HepG2 (cell line): ENCODE results near the gene PTPN2. TPM values are rescaled to one million over a fixed set of nuclear protein-coding genes. Genes with fewer than 3 reads are reported as not detected.
A peak's percentile ranks its signal among the peaks of the same experiment; 100 is the strongest.

Source experiments
- ATAC-seq: fragments of 200-7000 bp; cut with Tn5 transposase; 3 replicates; pipeline ENCODE4 v1.9.1; 2020; ENCODE audit warnings: mild to moderate bottlenecking, moderate library complexity
- Bru-seq: library from RNA; stranded (reverse); fragments of 400-500 nt; gene quantifications from one replicate; lab custom pipeline; 2021; lab: Mats Ljungman, UMichigan
- BruChase-seq, 2 experiments: library from RNA; stranded (reverse); fragments of 400-500 nt; gene quantifications; one replicate each; lab custom pipeline; 2021; lab: Mats Ljungman, UMichigan
- BruUV-seq: library from RNA; stranded (reverse); fragments of 400-500 nt; replicated peaks from 2 replicates; lab custom pipeline; 2021; lab: Mats Ljungman, UMichigan
- CTCF ChIA-PET: fragments of 300-600 bp; formaldehyde crosslinking; extraction: SDS; loops from one replicate; lab custom pipeline; 2021; ENCODE audit warnings: low total read pairs, inconsistent platforms, low intra/inter-chr PET ratio; lab: Yijun Ruan, JAX
- POLR2A ChIA-PET: fragments of 350-600 bp; sonication (Branson Sonifier 250); formaldehyde crosslinking; loops from one replicate; lab custom pipeline; 2020; ENCODE audit warnings: antibody characterized with exemption, inconsistent platforms; lab: Yijun Ruan, JAX
- DNase-seq: peaks from one replicate; pipeline ENCODE4 v3.0.0-alpha.2; 2015; ENCODE audit warnings: low spot score
- FAIRE-seq: peaks from 3 replicates; lab custom pipeline; 2011; peaks lifted over from hg19 to GRCh38; lab: Jason Lieb, UNC
- H2AFZ ChIP-seq: one replicate; pipeline ENCODE4 v1.6.1; 2011; ENCODE audit warnings: low read length, inconsistent platforms
- H3K27ac ChIP-seq: fragments of 300-600 bp; 3 replicates; pipeline ENCODE4 v1.8.0; 2011; ENCODE audit warnings: mixed run types, mild to moderate bottlenecking, mixed read lengths, low read length, inconsistent platforms; ENCODE audit not compliant: insufficient read depth; ENCODE audit errors: extremely low read length
- H3K27me3 ChIP-seq, 2 experiments: fragments of 200-600 bp in 1 of 2; 2 replicates in 1 of 2; 3 replicates in 1 of 2; pipeline versions ENCODE4 v1.6.0 to v1.8.0; 2011; ENCODE audit warnings: low read length in 2 of 2, mild to moderate bottlenecking in 2 of 2, moderate library complexity in 2 of 2, inconsistent platforms in 1 of 2; ENCODE audit not compliant: insufficient read depth in 2 of 2, control insufficient read depth in 1 of 2
- H3K36me3 ChIP-seq, 2 experiments: fragments of 200-600 bp in 1 of 2; replicated peaks in 1 of 2; 2 replicates in 1 of 2; 3 replicates in 1 of 2; pipeline versions ENCODE4 v1.5.1 to v1.8.0; 2011; ENCODE audit warnings: low read length in 2 of 2, inconsistent platforms in 1 of 2; ENCODE audit not compliant: insufficient read depth in 2 of 2, control insufficient read depth in 1 of 2
- H3K4me1 ChIP-seq: 2 replicates; pipeline ENCODE4 v1.5.1; 2012; ENCODE audit warnings: low read length, inconsistent platforms; ENCODE audit not compliant: insufficient read depth
- H3K4me2 ChIP-seq: 2 replicates; pipeline ENCODE4 v1.6.0; 2011; ENCODE audit warnings: low read depth, low read length, inconsistent platforms
- H3K4me3 ChIP-seq, 3 experiments: fragments of 200-600 bp in 1 of 3; sonication (generic), shearing (Covaris generic) in 1 of 3; replicated peaks in 1 of 3; 2 replicates each; pipeline ENCODE4 v1.5.1; 2011 to 2016; ENCODE audit warnings: low read length in 3 of 3, inconsistent platforms in 2 of 3, low read depth in 2 of 3, mild to moderate bottlenecking in 2 of 3, control low read depth in 1 of 3, mixed read lengths in 1 of 3; ENCODE audit not compliant: insufficient read depth in 1 of 3
- H3K79me2 ChIP-seq: one replicate; pipeline ENCODE4 v1.6.1; 2011; ENCODE audit warnings: low read length, inconsistent platforms; ENCODE audit not compliant: insufficient read depth
- H3K9ac ChIP-seq: 2 replicates; pipeline ENCODE4 v1.6.0; 2011; ENCODE audit warnings: mild to moderate bottlenecking, low read depth, low read length, inconsistent platforms; ENCODE audit not compliant: insufficient read depth
- H3K9me3 ChIP-seq: 2 replicates; pipeline ENCODE4 v1.5.1; 2012; ENCODE audit warnings: mild to moderate bottlenecking, low read length
- H4K20me1 ChIP-seq: 2 replicates; pipeline ENCODE4 v1.6.0; 2011; ENCODE audit warnings: inconsistent platforms, mild to moderate bottlenecking, low read length, moderate library complexity; ENCODE audit not compliant: insufficient read depth
- AHR ChIP-seq: IDR thresholded peaks from 2 replicates; pipeline ENCODE4 v1.6.1; 2018; ENCODE audit warnings: missing genetic modification reagents, missing compliant biosample characterization
- HOXA7 ChIP-seq: sonication (generic); formaldehyde crosslinking; IDR thresholded peaks from 2 replicates; pipeline ENCODE4 v1.8.1; 2022; ENCODE audit warnings: mild to moderate bottlenecking, missing genetic modification reagents, moderate library complexity
- JARID2 ChIP-seq: sonication (generic); formaldehyde crosslinking; IDR thresholded peaks from 2 replicates; pipeline ENCODE4 v1.8.1; 2023; ENCODE audit warnings: missing genetic modification reagents, inconsistent platforms; ENCODE audit not compliant: insufficient replicate concordance
- MATR3 ChIP-seq: sonication (generic); formaldehyde crosslinking; IDR thresholded peaks from 2 replicates; pipeline ENCODE4 v1.4.0; 2020; ENCODE audit warnings: missing genetic modification reagents
- MBD4 ChIP-seq: IDR thresholded peaks from 2 replicates; pipeline ENCODE4 v1.6.1; 2012; ENCODE audit warnings: low read length, inconsistent platforms, borderline replicate concordance
- MTA1 ChIP-seq: sonication (generic); formaldehyde crosslinking; IDR thresholded peaks from 2 replicates; pipeline ENCODE4 v1.4.0; 2020; ENCODE audit warnings: missing genetic modification reagents, mild to moderate bottlenecking, borderline replicate concordance
- NONO ChIP-seq, 2 experiments: fragments of 450-650 bp in 1 of 2; sonication (generic) in 1 of 2; formaldehyde crosslinking in 1 of 2; IDR thresholded peaks in 1 of 2; conservative IDR thresholded peaks in 1 of 2; 2 replicates each; pipeline versions ENCODE4 v1.6.1 to v1.8.0; 2017 to 2022; ENCODE audit warnings: mild to moderate bottlenecking in 1 of 2, missing genetic modification reagents in 1 of 2, moderate library complexity in 1 of 2
- PHB2 ChIP-seq: fragments of 450-650 bp; IDR thresholded peaks from 2 replicates; pipeline ENCODE4 v1.6.1; 2018; ENCODE audit not compliant: partially characterized antibody
- POLR2A ChIP-seq, 2 experiments: IDR thresholded peaks; 2 replicates each; pipeline ENCODE4 v1.6.1; 2011; ENCODE audit warnings: low read depth in 2 of 2, low read length in 2 of 2, mild to moderate bottlenecking in 1 of 2, moderate library complexity in 1 of 2; ENCODE audit not compliant: insufficient read depth in 1 of 2
- ZNF10 ChIP-seq: sonication (generic); formaldehyde crosslinking; IDR thresholded peaks from 2 replicates; pipeline ENCODE4 v1.4.0; 2020; ENCODE audit warnings: mild to moderate bottlenecking, low read depth, missing genetic modification reagents, borderline replicate concordance
- ZNF496 ChIP-seq: sonication (generic); formaldehyde crosslinking; IDR thresholded peaks from 2 replicates; pipeline ENCODE4 v1.8.1; 2023; ENCODE audit warnings: mild to moderate bottlenecking, moderate library complexity, missing genetic modification reagents; ENCODE audit not compliant: insufficient replicate concordance
- WGBS: methylation state at CpG from one replicate; pipeline ENCODE4 v1.1.6; 2017; ENCODE audit warnings: low lambda C conversion rate; 5-methylcytosine and 5-hydroxymethylcytosine counted together
- in situ Hi-C: cut with HindIII; loops from 2 replicates; pipeline ENCODE4 v1.10.0; 2017; ENCODE audit warnings: low pct_unique_long_range_greater_than_20kb; ENCODE audit not compliant: extremely low pct_ligation_motif_present
- intact Hi-C: fragments of 100-400 bp; cut with micrococcal nuclease; formaldehyde crosslinking; loops from one replicate; pipeline ENCODE4 v1.10.0; 2022; ENCODE audit not compliant: unreplicated experiment
- long read RNA-seq, 2 experiments: library from RNA in 1 of 2; library from polyadenylated mRNA in 1 of 2; stranded (forward) in 1 of 2; unstranded in 1 of 2; transcript quantifications; one replicate each; pipeline ENCODE4 v2.0.0, GENCODE V29; 2019 to 2022
- polyA minus RNA-seq, 3 experiments: library from RNA; depleted of rRNA, polyadenylated mRNA; stranded (reverse); fragments of >200 nt; gene quantifications; 2 replicates each; pipeline ENCODE4 v1.2.3, GENCODE V29; 2011; ENCODE audit warnings: low replicate concordance in 1 of 3
- polyA plus RNA-seq, 8 experiments: library from polyadenylated mRNA; depleted of rRNA in 3 of 8; stranded (reverse) in 7 of 8; unstranded in 1 of 8; fragments of >200 nt; fragmentation: Illumina TruSeq in 4 of 8; extraction: Trizol in 4 of 8; gene quantifications; 2 replicates each; pipeline versions ENCODE4 v1.2.1 to v1.2.3, GENCODE V29; 2011 to 2016; ENCODE audit warnings: low read depth in 4 of 8, missing spikeins in 1 of 8, mixed read lengths in 1 of 8; ENCODE audit not compliant: insufficient read depth in 1 of 8
- total RNA-seq, 5 experiments: library from RNA; depleted of rRNA; stranded (reverse); fragments of >200 nt; fragmentation: Illumina TruSeq; extraction: Trizol; gene quantifications; 2 replicates each; pipeline ENCODE4 v1.2.3, GENCODE V29; 2016; ENCODE audit warnings: low read depth in 1 of 5
- TF ChIP-seq, protein P1 (sequence below): sonication (generic); formaldehyde crosslinking; IDR thresholded peaks from 2 replicates; pipeline ENCODE4 v1.5.0; 2020; ENCODE audit warnings: missing genetic modification reagents
- TF ChIP-seq, protein P2 (sequence below): sonication (generic); formaldehyde crosslinking; conservative IDR thresholded peaks from 2 replicates; pipeline ENCODE4 v1.8.0; 2022; ENCODE audit warnings: mild to moderate bottlenecking, moderate library complexity, missing genetic modification reagents
- TF ChIP-seq, protein P3 (sequence below): IDR thresholded peaks from 2 replicates; pipeline ENCODE4 v1.6.1; 2016; ENCODE audit warnings: missing genetic modification reagents, missing compliant biosample characterization

Gene PTPN2
- total RNA-seq (2016; rRNA removed; fragmentation: Illumina TruSeq; extraction: Trizol) = 41.5 and 50.4 TPM in 2 replicates
- 49.3 and 52.6 TPM in 2 replicates for total RNA-seq (2016; cell fraction: cytosol; rRNA removed; fragmentation: Illumina TruSeq; extraction: Trizol; ENCODE audit: low read depth)
- 38.4 and 56.0 TPM in 2 replicates for total RNA-seq (2016; cell fraction: insoluble cytoplasmic fraction; rRNA removed; fragmentation: Illumina TruSeq; extraction: Trizol)
- total RNA-seq (2016; cell fraction: membrane; rRNA removed; fragmentation: Illumina TruSeq; extraction: Trizol) = 51.7 and 54.4 TPM in 2 replicates
- total RNA-seq (2016; cell fraction: nucleus; rRNA removed; fragmentation: Illumina TruSeq; extraction: Trizol) = 26.0 and 29.7 TPM in 2 replicates
- 19.0 and 24.9 TPM in 2 replicates for polyA plus RNA-seq (2011; rRNA removed)
- 10.2 and 14.5 TPM in 2 replicates for polyA plus RNA-seq (2011; cell fraction: cytosol; rRNA removed)
- 11.5 and 12.9 TPM in 2 replicates for polyA plus RNA-seq (2011; cell fraction: nucleus; rRNA removed)
- 22.1 and 25.7 TPM in 2 replicates for polyA plus RNA-seq (2012)
- 32.5 and 35.5 TPM in 2 replicates for polyA plus RNA-seq (2016; cell fraction: cytosol; fragmentation: Illumina TruSeq; extraction: Trizol; ENCODE audit: low read depth)
- 63.2 and 65.8 TPM in 2 replicates for polyA plus RNA-seq (2016; cell fraction: insoluble cytoplasmic fraction; fragmentation: Illumina TruSeq; extraction: Trizol; ENCODE audit: low read depth)
- polyA plus RNA-seq (2016; cell fraction: membrane; fragmentation: Illumina TruSeq; extraction: Trizol; ENCODE audit: low read depth) = 42.7 and 43.8 TPM in 2 replicates
- polyA plus RNA-seq (2016; cell fraction: nucleus; fragmentation: Illumina TruSeq; extraction: Trizol; ENCODE audit: insufficient read depth, low read depth) = 42.7 and 47.1 TPM in 2 replicates
- polyA minus RNA-seq (2011; rRNA and poly(A)+ RNA removed; ENCODE audit: low replicate concordance) = 15.3 and 15.9 TPM in 2 replicates
- polyA minus RNA-seq (2011; cell fraction: cytosol; rRNA and poly(A)+ RNA removed) = 19.2 and 19.3 TPM in 2 replicates
- polyA minus RNA-seq (2011; cell fraction: nucleus; rRNA and poly(A)+ RNA removed) = 31.0 and 33.9 TPM in 2 replicates
- percentile 77 among the genes with signal in this experiment for Bru-seq, nascent RNA
- percentile 74 among the genes with signal in this experiment for BruChase-seq, experiment 1, labeled RNA remaining after a 6-hour chase
- BruChase-seq, experiment 2, labeled RNA remaining after a 2-hour chase = percentile 71 among the genes with signal in this experiment
- long read RNA-seq, experiment 1, transcript PTPN2-202 (10 exons, 1,706 nt) = major isoform, 29 of 57 reads
- long read RNA-seq, experiment 1, transcript PTPN2-201 (9 exons, 3,467 nt) = minor isoform, 14 of 57 reads
- long read RNA-seq, experiment 1, partial matches to known transcripts = 9 of 57 reads
- long read RNA-seq, experiment 1, other reads (novel, unspliced or antisense) = 5 of 57 reads
- long read RNA-seq, experiment 2, partial matches to known transcripts = 10 of 61 reads
- long read RNA-seq, experiment 2, other reads (novel, unspliced or antisense) = 50 of 61 reads

DNA sequence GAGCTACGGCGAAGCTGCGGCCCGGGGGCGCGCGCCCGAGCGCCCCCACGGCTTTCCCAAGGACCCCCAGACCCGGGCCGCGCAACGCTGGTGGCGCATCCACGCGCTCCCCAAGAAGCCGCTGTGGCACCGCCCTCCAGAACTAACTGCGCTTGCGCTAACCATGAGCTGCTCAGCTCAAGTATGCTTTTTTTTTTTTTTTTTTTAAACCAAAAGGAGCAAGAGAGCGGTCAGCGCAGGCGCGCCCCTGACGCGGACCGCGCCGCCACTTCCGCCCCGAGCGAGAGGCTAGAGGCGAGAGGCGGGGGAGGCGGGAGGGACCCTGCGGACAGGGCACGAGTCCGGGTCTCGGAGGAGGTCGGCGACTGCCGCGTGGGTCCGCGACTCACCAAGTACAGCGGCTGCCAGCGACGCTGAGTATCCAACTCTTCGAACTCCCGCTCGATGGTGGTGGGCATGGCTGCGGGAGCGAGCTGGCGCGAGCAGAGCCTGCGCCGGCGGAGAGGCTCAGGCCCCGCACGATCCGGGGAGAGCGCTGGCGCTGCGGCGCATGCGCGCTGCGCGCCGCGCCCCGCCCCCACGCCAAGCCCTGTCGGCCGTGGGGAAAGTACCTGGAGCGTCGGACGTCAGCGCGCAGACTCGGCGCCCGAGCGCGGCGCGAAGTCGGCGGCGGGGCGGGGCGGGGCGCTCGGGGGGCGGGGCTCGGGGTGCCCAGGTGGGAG lies at the start of gene PTPN2:
PTPN2 (minus strand) TSS at position 554 of the 722 bp plus-strand sequence; CDS start at position 458, 96 bp downstream.
- H3K4me3 ChIP-seq = peak within 1 kb of the TSS; percentile 76 to 94 (median 83)
- no peak within 1 kb of the TSS for H2AFZ ChIP-seq
- no peaks in the 10 kb centered on the region; a peak in 1 of 5 replicates for H3K36me3 ChIP-seq
- DNase-seq (peak; percentile 90), ATAC-seq (peak; percentile 90), FAIRE-seq (peak; percentile 32)
- no peaks in the 10 kb centered on the region for H4K20me1 ChIP-seq
- 3% methylated on average over 20 of the region's 97 CpGs for WGBS
- H3K9ac ChIP-seq = peak within 1 kb of the TSS; percentile 96
- peak within 1 kb of the TSS; percentile 81 for H3K4me2 ChIP-seq
- POLR2A ChIA-PET = interaction anchor here (0.6 to 2.2 kb wide), 46 partner anchors 8 to 605 kb away, joined by 3 to 33 read pairs (median 4); partner anchors contain the start of genes AFG3L2, CEP192, CEP76 and PSMG2
- peak within 1 kb of the TSS; percentile 99 for H3K27ac ChIP-seq
- peaks cover 57% of the 10 kb centered on the region for H3K4me1 ChIP-seq
- no peaks in the 10 kb centered on the region; a peak in 1 of 5 replicates for H3K27me3 ChIP-seq
- BruUV-seq = no TSS peak
- H3K9me3 ChIP-seq = no peaks in the 10 kb centered on the region
- H3K79me2 ChIP-seq = peaks cover 44% of the 10 kb centered on the region
- intact Hi-C loops (no loop called here), in situ Hi-C loops (no loop called here)
- CTCF ChIA-PET = no interaction called here
- TF ChIP-seq POLR2A (IDR thresholded peaks at IDR 0.05; ENCODE audit: insufficient read depth in 1 of 2, low read depth in 2 of 2, low read length in 2 of 2) (peak; percentile 94 to 99), ZNF10 (no peak), ZNF496 (CRISPR knock-in tag) (no peak), MBD4 (no peak), MATR3 (CRISPR knock-in tag) (no peak), AHR (CRISPR knock-in tag) (0 out of 2 replicates have a peak, but pooled peaks have one; percentile 33), JARID2 (CRISPR knock-in tag) (peak; percentile 97), HOXA7 (CRISPR knock-in tag) (no peak), MTA1 (CRISPR knock-in tag) (0 out of 2 replicates have a peak, but pooled peaks have one; percentile 3), PHB2 (no peak), NONO (IDR thresholded peaks at IDR 0.05) (no peak), NONO (CRISPR knock-in tag; conservative IDR thresholded peaks at IDR 0.05) (peak; percentile 84; the same call in 1 of the 2 replicates)
- TF ChIP-seq, protein P1, sequence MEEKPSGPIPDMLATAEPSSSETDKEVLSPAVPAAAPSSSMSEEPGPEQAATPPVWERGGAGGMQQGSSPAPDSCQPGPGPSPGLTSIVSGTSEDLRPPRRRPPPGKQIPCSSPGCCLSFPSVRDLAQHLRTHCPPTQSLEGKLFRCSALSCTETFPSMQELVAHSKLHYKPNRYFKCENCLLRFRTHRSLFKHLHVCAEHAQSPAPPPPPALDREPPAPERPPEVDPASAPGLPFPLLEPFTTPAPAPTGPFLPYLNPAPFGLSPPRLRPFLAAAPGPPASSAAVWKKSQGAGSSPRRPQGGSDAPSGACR (CRISPR knock-in tag) = peak; percentile 42; the same call in 1 of the 2 replicates
- TF ChIP-seq, protein P2, sequence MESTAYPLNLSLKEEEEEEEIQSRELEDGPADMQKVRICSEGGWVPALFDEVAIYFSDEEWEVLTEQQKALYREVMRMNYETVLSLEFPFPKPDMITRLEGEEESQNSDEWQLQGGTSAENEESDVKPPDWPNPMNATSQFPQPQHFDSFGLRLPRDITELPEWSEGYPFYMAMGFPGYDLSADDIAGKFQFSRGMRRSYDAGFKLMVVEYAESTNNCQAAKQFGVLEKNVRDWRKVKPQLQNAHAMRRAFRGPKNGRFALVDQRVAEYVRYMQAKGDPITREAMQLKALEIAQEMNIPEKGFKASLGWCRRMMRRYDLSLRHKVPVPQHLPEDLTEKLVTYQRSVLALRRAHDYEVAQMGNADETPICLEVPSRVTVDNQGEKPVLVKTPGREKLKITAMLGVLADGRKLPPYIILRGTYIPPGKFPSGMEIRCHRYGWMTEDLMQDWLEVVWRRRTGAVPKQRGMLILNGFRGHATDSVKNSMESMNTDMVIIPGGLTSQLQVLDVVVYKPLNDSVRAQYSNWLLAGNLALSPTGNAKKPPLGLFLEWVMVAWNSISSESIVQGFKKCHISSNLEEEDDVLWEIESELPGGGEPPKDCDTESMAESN (CRISPR knock-in tag) = peak; percentile 85
- TF ChIP-seq, protein P3, sequence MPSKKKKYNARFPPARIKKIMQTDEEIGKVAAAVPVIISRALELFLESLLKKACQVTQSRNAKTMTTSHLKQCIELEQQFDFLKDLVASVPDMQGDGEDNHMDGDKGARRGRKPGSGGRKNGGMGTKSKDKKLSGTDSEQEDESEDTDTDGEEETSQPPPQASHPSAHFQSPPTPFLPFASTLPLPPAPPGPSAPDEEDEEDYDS (CRISPR knock-in tag) = peak; percentile 77
